Measurements from ENCODE around the gene TFEB. TPM values are rescaled to one million over a fixed set of nuclear protein-coding genes. Genes with fewer than 3 reads are reported as not detected.

TFEB gene
- total RNA-seq, 4 donors from 2014 or later = 24.2 to 46.7 (median 33.1) TPM

GRCh38 chr6:41780551-41781365 is 45.4 kb upstream of the TFEB start, which contains the start of gene PRICKLE4:
Gene PRICKLE4, plus strand, starts transcription at chr6:41780782. Its CDS starts 2,692 bp downstream, at chr6:41783474.
- intact Hi-C loops (cut with DNase I) = loop anchor here (5.0 to 10.0 kb wide), 2 partner anchors 262 to 784 kb away; partner anchors contain the start of gene UBR2
- peak within 1 kb of the TSS; percentile 83 to 90 (median 88) for H3K27ac ChIP-seq (replicated peaks in 1 of 4)
- H3K27me3 ChIP-seq = no peaks in the 10 kb centered on the region
- H3K9me3 ChIP-seq = no peaks in the 10 kb centered on the region
- TF ChIP-seq EP300 (IDR thresholded peaks at IDR 0.05) (no peak), POLR2AphosphoS5 (IDR thresholded peaks at IDR 0.05) (peak; percentile 10 to 22), POLR2A (IDR thresholded peaks at IDR 0.05; ENCODE audit: low read depth) (no peak), CTCF (IDR thresholded peaks at IDR 0.05) (no peak)
- peak within 1 kb of the TSS; percentile 71 to 88 (median 78) for H3K4me3 ChIP-seq
- DNase-seq (ENCODE audit: extremely low spot score) = no peak
- peaks cover 41 to 74% (median 57%) of the 10 kb centered on the region in 4 donors for H3K4me1 ChIP-seq
- WGBS = 0% methylated on average over 34 of the region's 36 CpGs
- peaks cover 0 to 35% (median 15%) of the 10 kb centered on the region in 4 donors for H3K36me3 ChIP-seq

GRCh38 chr6:41779788-41780550 is 44.6 kb upstream of the TFEB start, which contains the start of gene FRS3:
Gene FRS3, minus strand, starts transcription at chr6:41779900. Its CDS starts 2,913 bp downstream, at chr6:41776987.
- Histone ChIP-seq H3K4me1 (peaks cover 33 to 66% (median 49%) of the 10 kb centered on the region in 4 donors), H3K36me3 (peaks cover 5 to 36% (median 23%) of the 10 kb centered on the region in 4 donors), H3K9me3 (no peaks in the 10 kb centered on the region), H3K27me3 (no peaks in the 10 kb centered on the region), H3K4me3 (peak within 1 kb of the TSS; percentile 71 to 88 (median 78)), H3K27ac (replicated peaks in 1 of 4) (peak within 1 kb of the TSS; percentile 83 to 90 (median 88))
- WGBS = under 1% methylated on average over 43 of the region's 73 CpGs
- intact Hi-C loops (cut with DNase I) = loop anchor here (5.0 to 10.0 kb wide), 4 partner anchors 43 to 785 kb away; partner anchors contain the start of genes TFEB and UBR2
- peak; percentile 99 for DNase-seq (ENCODE audit: extremely low spot score)
- TF ChIP-seq POLR2AphosphoS5 (IDR thresholded peaks at IDR 0.05) = peak; percentile 47 to 85
- no peak for TF ChIP-seq EP300 (IDR thresholded peaks at IDR 0.05)
- TF ChIP-seq CTCF (IDR thresholded peaks at IDR 0.05) = peak; percentile 92 to 97 (median 93)

- TF ChIP-seq EP300 (IDR thresholded peaks at IDR 0.05) (no peak), POLR2AphosphoS5 (IDR thresholded peaks at IDR 0.05) (no peak), CTCF (IDR thresholded peaks at IDR 0.05) (no peak), POLR2A (IDR thresholded peaks at IDR 0.05; ENCODE audit: low read depth) (no peak)
- intact Hi-C loops (cut with DNase I) = loop anchor here (5.0 to 10.0 kb wide), 2 partner anchors 42 to 75 kb away; partner anchors contain the start of gene TFEB
- Histone ChIP-seq H3K27ac (replicated peaks in 1 of 4) (peak overlapping the region; percentile 44 to 90 (median 84)), H3K36me3 (peaks cover 10 to 36% (median 29%) of the 10 kb centered on the region in 4 donors), H3K27me3 (no peaks in the 10 kb centered on the region), H3K4me3 (peak overlapping the region; percentile 71 to 88 (median 78)), H3K4me1 (peaks cover 29 to 60% (median 42%) of the 10 kb centered on the region in 4 donors), H3K9me3 (no peaks in the 10 kb centered on the region)
- DNase-seq (ENCODE audit: extremely low spot score) = no peak
- WGBS = 6% methylated on average over 10 of the region's 16 CpGs
Measured at GRCh38 chr6:41779336-41779735, 43.9 kb upstream of the TFEB start.

- TF ChIP-seq POLR2A (IDR thresholded peaks at IDR 0.05; ENCODE audit: low read depth) = no peak
- no peak for TF ChIP-seq POLR2AphosphoS5 (IDR thresholded peaks at IDR 0.05)
- TF ChIP-seq CTCF (IDR thresholded peaks at IDR 0.05) = no peak
- TF ChIP-seq EP300 (IDR thresholded peaks at IDR 0.05) = no peak
- Histone ChIP-seq H3K4me1 (peaks cover 29 to 55% (median 38%) of the 10 kb centered on the region in 4 donors), H3K4me3 (peak overlapping the region; percentile 71 to 88 (median 78)), H3K27ac (replicated peaks in 1 of 4) (peak overlapping the region; percentile 44 to 90 (median 84)), H3K36me3 (peaks cover 13 to 38% (median 33%) of the 10 kb centered on the region in 4 donors), H3K27me3 (no peaks in the 10 kb centered on the region), H3K9me3 (no peaks in the 10 kb centered on the region)
- WGBS = 56% methylated on average over 6 of the region's 6 CpGs
- DNase-seq (ENCODE audit: extremely low spot score) = no peak
- intact Hi-C loops (cut with DNase I) = loop anchor here (5.0 to 10.0 kb wide), 2 partner anchors 42 to 74 kb away; partner anchors contain the start of gene TFEB
Measured at GRCh38 chr6:41778895-41779294, 43.5 kb upstream of the TFEB start.

Measured in esophagus muscularis mucosa (tissue), 4 donors.